BJ (cell line): ENCODE results near the gene RAPGEF1. TPM values are rescaled to one million over a fixed set of nuclear protein-coding genes. Genes with fewer than 3 reads are reported as not detected.

Source experiments
- CTCF ChIA-PET: fragments of 350-600 bp; formaldehyde crosslinking; extraction: SDS; loops from one replicate; lab custom pipeline; 2021; ENCODE audit warnings: antibody characterized with exemption, inconsistent platforms; lab: Yijun Ruan, JAX
- POLR2A ChIA-PET: fragments of 300-600 bp; sonication (Branson Sonifier 250); formaldehyde crosslinking; extraction: SDS; loops from one replicate; lab custom pipeline; 2021; ENCODE audit warnings: antibody characterized with exemption; lab: Charles Lee
- DNase-seq: peaks from one replicate; pipeline ENCODE4 v3.0.0-alpha.2; 2011; ENCODE audit warnings: low read depth
- H3K27me3 ChIP-seq: 2 replicates; pipeline ENCODE4 v1.6.0; 2011; ENCODE audit warnings: low read length; ENCODE audit not compliant: control insufficient read depth, insufficient read depth
- H3K36me3 ChIP-seq: 2 replicates; pipeline ENCODE4 v1.5.1; 2011; ENCODE audit warnings: low read length; ENCODE audit not compliant: control insufficient read depth, insufficient read depth
- H3K4me3 ChIP-seq: 2 replicates; pipeline ENCODE4 v1.5.1; 2011; ENCODE audit warnings: low read depth, mild to moderate bottlenecking, control low read depth, low read length
- CTCF ChIP-seq: IDR thresholded peaks from 2 replicates; pipeline ENCODE4 v1.5.1; 2011; ENCODE audit warnings: low read depth, mild to moderate bottlenecking, control low read depth, inconsistent platforms, low read length, moderate library complexity; ENCODE audit not compliant: insufficient read depth
- polyA plus RNA-seq: library from polyadenylated mRNA; depleted of rRNA; stranded (reverse); fragments of >200 nt; gene quantifications from 2 replicates; pipeline ENCODE4 v1.2.3, GENCODE V29; 2011

Gene RAPGEF1
- polyA plus RNA-seq, 1 experiment, result 31.6 TPM

GRCh38 chr9:131562032-131562959, 177.6 kb downstream of the RAPGEF1 start:
- no peak for DNase-seq
- ChIA-PET CTCF (interaction anchor here (1.3 kb wide), 2 partner anchors 11 to 212 kb away, joined by 3 to 4 read pairs; no protein-coding TSS in a partner anchor), POLR2A (no interaction called here)

GRCh38 chr9:131559421-131560000, 180.4 kb downstream of the RAPGEF1 start:
- no peak overlapping the region for H3K4me3 ChIP-seq
- TF ChIP-seq CTCF, result no peak
- POLR2A ChIA-PET, result no interaction called here
- H3K27me3 ChIP-seq, result 0 out of 2 replicates have a peak, but pooled peaks cover 5% of the 10 kb centered on the region
- no peaks in the 10 kb centered on the region for H3K36me3 ChIP-seq
- DNase-seq, result no peak
- CTCF ChIA-PET, result interaction anchor here (1.0 to 1.3 kb wide), 3 partner anchors 13 to 209 kb away, joined by 3 to 9 read pairs (median 4); no protein-coding TSS in a partner anchor

More at GRCh38 chr9:131562032-131562959, 177.6 kb downstream of the RAPGEF1 start:
- H3K4me3 ChIP-seq, result no peak overlapping the region
- TF ChIP-seq CTCF, result no peak
- H3K27me3 ChIP-seq, result no peaks in the 10 kb centered on the region
- H3K36me3 ChIP-seq, result no peaks in the 10 kb centered on the region

GRCh38 chr9:131557855-131558548, 181.9 kb downstream of the RAPGEF1 start:
- DNase-seq, result no peak
- no peak for TF ChIP-seq CTCF
- Histone ChIP-seq H3K36me3 (no peaks in the 10 kb centered on the region), H3K27me3 (peaks cover 13% of the 10 kb centered on the region), H3K4me3 (no peak overlapping the region)
- ChIA-PET CTCF (interaction anchor here (1.6 kb wide), 1 partner anchor 186 kb away, joined by 3 read pairs; no protein-coding TSS in a partner anchor), POLR2A (no interaction called here)

- ChIA-PET POLR2A (no interaction called here), CTCF (no interaction called here)
- H3K4me3 ChIP-seq, result no peak overlapping the region
- H3K27me3 ChIP-seq, result peaks cover 14% of the 10 kb centered on the region
- no peaks in the 10 kb centered on the region for H3K36me3 ChIP-seq
- no peak for TF ChIP-seq CTCF
- DNase-seq, result no peak
These were observed 183.8 kb downstream of the RAPGEF1 start for GRCh38 chr9:131555841-131556673.
